G401.6 (cell line): ENCODE data around the gene PPP2R3C.
"Not testable (repeated sequence)": the region's sequence is repeated elsewhere in the genome, so short reads cannot be mapped to it uniquely, and the experiment has no call there.

ENCODE experiments used
- FAIRE-seq: peaks from 2 replicates; lab custom pipeline; 2012; peaks lifted over from hg19 to GRCh38; lab: Jason Lieb, UNC

PPP2R3C gene

GRCh38 chr14:35121887-35122695 lies at the start of gene PPP2R3C, which contains the start of gene PRORP:
PPP2R3C (minus strand) TSS chr14:35121990; CDS start chr14:35121959, 31 bp downstream.
PRORP (plus strand) TSS chr14:35122552; CDS start chr14:35123246, 694 bp downstream.
- FAIRE-seq: peak; percentile 98

GRCh38 chr14:35167496-35167895 lies 45.7 kb upstream of the PPP2R3C start:
- FAIRE-seq: no peak

- FAIRE-seq: no peak
These were observed 43.1 kb upstream of the PPP2R3C start for GRCh38 chr14:35164849-35165248.

GRCh38 chr14:35163384-35163783 lies 41.6 kb upstream of the PPP2R3C start:
- no peak for FAIRE-seq

GRCh38 chr14:35161231-35161630 lies 39.4 kb upstream of the PPP2R3C start:
- FAIRE-seq: no peak

GRCh38 chr14:35159742-35160409 lies 38.1 kb upstream of the PPP2R3C start:
- FAIRE-seq: no peak

GRCh38 chr14:35158951-35159653 lies 37.3 kb upstream of the PPP2R3C start:
- no peak for FAIRE-seq

GRCh38 chr14:35158491-35158890 lies 36.7 kb upstream of the PPP2R3C start:
- no peak for FAIRE-seq

- no peak for FAIRE-seq
These were observed 34.2 kb upstream of the PPP2R3C start for GRCh38 chr14:35155962-35156361.

- FAIRE-seq: no peak
These were observed 32.2 kb upstream of the PPP2R3C start for GRCh38 chr14:35154016-35154415.

GRCh38 chr14:35152531-35152930 lies 30.7 kb upstream of the PPP2R3C start:
- not testable (repeated sequence) for FAIRE-seq

- no peak for FAIRE-seq
These were observed 27.4 kb upstream of the PPP2R3C start for GRCh38 chr14:35149239-35149638.

- FAIRE-seq: no peak
These were observed 25.9 kb upstream of the PPP2R3C start for GRCh38 chr14:35147711-35148110.

GRCh38 chr14:35147186-35147585 lies 25.4 kb upstream of the PPP2R3C start:
- FAIRE-seq: no peak

- FAIRE-seq: no peak
These were observed 24.9 kb upstream of the PPP2R3C start for GRCh38 chr14:35146711-35147149.

- no peak for FAIRE-seq
These were observed 22.2 kb upstream of the PPP2R3C start for GRCh38 chr14:35144029-35144428.

GRCh38 chr14:35140718-35141581 lies 19.2 kb upstream of the PPP2R3C start:
- peak; percentile 83 for FAIRE-seq

- FAIRE-seq: no peak
These were observed 16.8 kb upstream of the PPP2R3C start for GRCh38 chr14:35138585-35138984.

GRCh38 chr14:35134329-35135123 lies 12.7 kb upstream of the PPP2R3C start:
- FAIRE-seq: no peak

- no peak for FAIRE-seq
These were observed 11.9 kb upstream of the PPP2R3C start for GRCh38 chr14:35133542-35134328.
